Pancreas (tissue), 10 donors: ENCODE measurements around the gene MINDY4B. TPM values are rescaled to one million over a fixed set of nuclear protein-coding genes. Genes with fewer than 3 reads are reported as not detected.

ENCODE experiments used
- ATAC-seq, 4 donors: fragments of 200-7000 bp; cut with Tn5 transposase; one replicate each; pipeline versions ENCODE4 v1.8.0 to v1.9.1; 2020; ENCODE audit warnings: mild to moderate bottlenecking in 4 of 4, moderate library complexity in 4 of 4
- DNase-seq, 6 donors: peaks; one replicate each; pipeline ENCODE4 v3.0.0-alpha.2; 2020
- FAIRE-seq: peaks from 2 replicates; lab custom pipeline; 2012; peaks lifted over from hg19 to GRCh38; lab: Jason Lieb, UNC
- H3K27ac ChIP-seq, 4 donors: fragments of 200-600 bp; sonication (generic); 1 replicate in 3 of 4; 2 replicates in 1 of 4; pipeline versions ENCODE4 v1.5.0 to v1.8.0; 2020
- H3K27me3 ChIP-seq, 4 donors: fragments of 200-600 bp; one replicate each; pipeline ENCODE4 v1.8.0; 2021
- H3K36me3 ChIP-seq, 3 donors: fragments of 200-600 bp; sonication (generic) in 1 of 3; one replicate each; pipeline versions ENCODE4 v1.5.0 to v1.8.0; 2020 to 2021
- H3K4me1 ChIP-seq, 3 donors: fragments of 200-600 bp; one replicate each; pipeline ENCODE4 v1.8.0; 2021
- H3K4me3 ChIP-seq, 4 donors: fragments of 200-600 bp; sonication (generic) in 2 of 4; one replicate each; pipeline versions ENCODE4 v1.5.0 to v1.8.0; 2020 to 2021
- H3K9me3 ChIP-seq, 4 donors: fragments of 200-600 bp; one replicate each; pipeline ENCODE4 v1.8.0; 2021
- CTCF ChIP-seq, 4 donors: fragments of 200-600 bp; sonication (generic) in 3 of 4; IDR thresholded peaks; one replicate each; pipeline versions ENCODE4 v1.5.0 to v1.8.0; 2021; ENCODE audit warnings: antibody characterized with exemption in 4 of 4
- WGBS, 2 donors: extraction: QIAGEN DNeasy Blood & Tissue Kit; methylation state at CpG; one replicate each; pipeline ENCODE4 v1.1.7; 2013; 5-methylcytosine and 5-hydroxymethylcytosine counted together
- intact Hi-C, 3 donors: fragments of 100-400 bp; cut with DNase I; formaldehyde crosslinking; loops; one replicate each; pipeline versions ENCODE4 v1.11.1 to v1.14.2; 2022
- polyA plus RNA-seq, 2 donors: library from polyadenylated mRNA; stranded (reverse); fragments of 200-250 nt; gene quantifications; one replicate each; pipeline ENCODE4 v1.2.3, GENCODE V29; 2013
- total RNA-seq, 6 donors: library from RNA; stranded (reverse); fragmentation: NEBNext Ultra II Directional in 4 of 6; extraction: Animal tissue kit (Norgen Biotek cat#: 25700) in 4 of 6; gene quantifications; one replicate each; pipeline versions ENCODE4 v1.2.1 to v1.2.4, GENCODE V29; 2021 to 2023
- donor health status: healthy with polysubstance abuse.
- donor health status: DM: no; HTN: no; CAD: no; lungs with moderate emphysema.
- donor health status: DM: no; HTN: no; CAD: no.
- donor health status: control.
- donor health status: control.
- donor health status: Bipolar disorder and iron deficiency.
- donor health status: DM: yes; HTN: yes; CAD: no.
- donor health status: DM: no; HTN: no; CAD: no.
- donor health status: DM: no; HTN: no; CAD: no.
- donor health status: DM: yes; HTN: yes; CAD: no.

Gene MINDY4B
- total and polyA plus RNA-seq, 8 donors: not detected

DNA sequence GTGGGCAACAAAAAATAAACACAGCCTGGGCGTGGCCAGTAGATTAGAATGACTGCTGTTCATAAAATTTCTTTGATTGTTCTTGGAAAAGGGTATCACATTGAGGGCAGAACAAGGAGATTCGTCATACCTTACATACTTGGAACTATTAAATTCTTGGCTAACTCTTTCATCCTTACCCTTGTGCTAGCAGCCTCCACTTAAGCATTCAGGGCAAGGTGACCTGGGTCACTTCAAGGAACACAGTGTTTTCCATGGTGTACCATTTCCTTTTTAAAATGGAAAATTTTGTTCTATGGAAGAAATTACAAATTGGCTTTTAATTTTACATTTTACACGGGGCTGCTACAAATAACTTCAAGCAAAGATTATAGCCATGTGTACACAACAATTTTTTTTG is 60.8 kb downstream of the MINDY4B start:
- no peak overlapping the region for H3K4me3 ChIP-seq
- TF ChIP-seq CTCF (IDR thresholded peaks at IDR 0.05): no peak
- no peaks in the 10 kb centered on the region for H3K27me3 ChIP-seq
- WGBS, 2 donors: 40 to 57% methylated on average over 3 of the region's 3 CpGs
- H3K36me3 ChIP-seq: no peaks in the 10 kb centered on the region
- no peaks in the 10 kb centered on the region for H3K9me3 ChIP-seq
- ATAC-seq (no peak), DNase-seq (no peak), FAIRE-seq (no peak)
- H3K4me1 ChIP-seq: no peaks in the 10 kb centered on the region
- intact Hi-C loops: no loop called here
- H3K27ac ChIP-seq: no peak overlapping the region

- intact Hi-C loops: no loop called here
- no peak for ATAC-seq
- 45 to 66% methylated on average over 2 of the region's 2 CpGs for WGBS, 2 donors
Measured at GRCh38 chr3:150843241-150843640, 62.0 kb downstream of the MINDY4B start.

GRCh38 chr3:150840802-150841515 is 64.3 kb downstream of the MINDY4B start:
- ATAC-seq: no peak
- no peaks in the 10 kb centered on the region for H3K27me3 ChIP-seq
- intact Hi-C loops: no loop called here
- H3K4me3 ChIP-seq: no peak overlapping the region
- H3K4me1 ChIP-seq: no peaks in the 10 kb centered on the region
- H3K27ac ChIP-seq: no peak overlapping the region
- H3K9me3 ChIP-seq: no peaks in the 10 kb centered on the region
- FAIRE-seq: no peak
- 87 to 88% methylated on average over 4 of the region's 4 CpGs for WGBS, 2 donors
- no peak for DNase-seq
- TF ChIP-seq CTCF (IDR thresholded peaks at IDR 0.05): no peak
- no peaks in the 10 kb centered on the region for H3K36me3 ChIP-seq

More at GRCh38 chr3:150843241-150843640, 62.0 kb downstream of the MINDY4B start:
- DNase-seq: no peak
- FAIRE-seq: no peak
- H3K27me3 ChIP-seq: no peaks in the 10 kb centered on the region
- H3K4me3 ChIP-seq: no peak overlapping the region
- H3K27ac ChIP-seq: no peak overlapping the region
- H3K9me3 ChIP-seq: no peaks in the 10 kb centered on the region
- H3K4me1 ChIP-seq: no peaks in the 10 kb centered on the region
- no peaks in the 10 kb centered on the region for H3K36me3 ChIP-seq
- no peak for TF ChIP-seq CTCF (IDR thresholded peaks at IDR 0.05)

GRCh38 chr3:150830745-150831144 is 74.5 kb downstream of the MINDY4B start:
- no peak for TF ChIP-seq CTCF (IDR thresholded peaks at IDR 0.05)
- no peak overlapping the region for H3K27ac ChIP-seq
- no peaks in the 10 kb centered on the region for H3K4me1 ChIP-seq
- H3K27me3 ChIP-seq: no peaks in the 10 kb centered on the region
- H3K9me3 ChIP-seq: no peaks in the 10 kb centered on the region
- H3K4me3 ChIP-seq: no peak overlapping the region
- FAIRE-seq (no peak), ATAC-seq (no peak), DNase-seq (no peak)
- H3K36me3 ChIP-seq: no peaks in the 10 kb centered on the region
- WGBS, 2 donors: 73 to 86% methylated on average over 7 of the region's 7 CpGs
- intact Hi-C loops: no loop called here

DNA sequence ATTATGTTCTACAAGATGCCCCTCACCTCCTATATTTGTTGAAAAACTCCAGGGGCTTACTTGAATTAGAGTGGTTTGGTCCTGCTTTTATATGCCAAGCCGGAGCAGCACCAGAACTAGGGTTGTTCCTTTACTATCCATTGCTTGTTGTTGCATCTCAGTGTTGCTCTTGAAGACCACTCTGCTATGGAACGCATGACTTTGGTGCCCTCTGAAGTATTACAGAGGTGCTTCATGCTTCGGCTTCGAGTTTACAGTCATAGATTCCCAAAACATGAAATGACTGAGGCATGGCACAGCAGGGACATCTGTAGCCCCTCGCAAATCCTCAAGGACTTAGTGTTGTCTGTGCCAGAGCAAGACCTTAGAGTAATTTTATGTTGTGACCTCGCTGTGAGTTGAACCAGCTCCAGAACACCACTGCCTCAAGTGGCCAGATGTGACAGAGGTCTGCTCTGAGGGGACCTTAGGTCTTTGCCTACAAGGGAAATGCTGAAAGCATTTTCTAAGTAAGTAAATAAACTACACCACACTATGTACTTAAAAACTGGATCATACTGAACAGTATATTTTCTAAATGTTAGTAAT is 75.1 kb downstream of the MINDY4B start:
- intact Hi-C loops: no loop called here
- Histone ChIP-seq H3K27ac (no peak overlapping the region), H3K27me3 (no peaks in the 10 kb centered on the region), H3K4me3 (no peak overlapping the region), H3K4me1 (no peaks in the 10 kb centered on the region), H3K9me3 (no peaks in the 10 kb centered on the region), H3K36me3 (no peaks in the 10 kb centered on the region)
- no peak for TF ChIP-seq CTCF (IDR thresholded peaks at IDR 0.05)
- ATAC-seq (no peak), FAIRE-seq (no peak), DNase-seq (no peak)
- 69 to 71% methylated on average over 6 of the region's 6 CpGs for WGBS, 2 donors
